Measurements from ENCODE around the gene TRIO. TPM values are rescaled to one million over a fixed set of nuclear protein-coding genes. Genes with fewer than 3 reads are reported as not detected.

The TRIO gene
- total RNA-seq, 2 donors from 2014 or later, result 62.0 to 137 TPM

DNA sequence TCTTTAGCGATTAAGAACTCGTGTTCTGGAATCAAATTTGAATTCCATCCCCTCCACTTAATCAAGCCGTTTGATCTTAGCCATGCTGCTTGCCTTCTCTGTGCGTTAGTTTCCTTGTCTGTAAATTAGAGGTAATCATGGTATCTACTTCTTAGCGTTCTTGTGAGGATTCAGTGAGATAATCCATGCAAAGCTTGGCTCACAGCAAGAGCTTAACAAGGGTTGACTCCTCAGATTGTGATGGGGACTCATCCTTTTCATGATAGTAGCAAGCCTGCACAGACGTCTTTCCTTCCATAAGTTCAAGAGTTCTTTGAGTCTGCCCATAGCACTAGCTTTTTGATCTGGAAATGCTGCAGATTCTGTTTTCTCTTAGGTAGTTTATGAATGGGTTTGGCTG is 72.8 kb downstream of the TRIO start:
- no peak for DNase-seq
- intact Hi-C loops (cut with DNase I), result no loop called here

DNA sequence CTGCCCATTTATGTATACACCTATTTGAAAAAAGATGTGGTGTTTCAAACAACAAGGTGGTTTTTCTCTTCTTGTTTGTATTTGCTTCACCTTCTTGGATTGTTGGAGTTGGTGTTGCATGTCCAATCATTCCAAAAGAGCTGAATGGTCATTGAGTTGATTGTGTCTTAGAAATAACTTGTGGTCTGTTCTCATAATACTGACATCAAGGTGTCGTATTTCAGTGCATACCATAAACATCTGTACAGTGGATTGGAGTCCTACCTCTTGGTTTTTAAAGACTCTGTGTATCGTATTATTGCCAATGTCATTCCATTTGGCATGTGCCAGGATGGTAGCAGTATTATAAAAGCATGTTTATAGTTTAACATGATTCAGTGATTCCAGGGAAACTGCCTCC is 73.2 kb downstream of the TRIO start:
- TF ChIP-seq POLR2A (IDR thresholded peaks at IDR 0.05), result no peak
- TF ChIP-seq, protein P1, sequence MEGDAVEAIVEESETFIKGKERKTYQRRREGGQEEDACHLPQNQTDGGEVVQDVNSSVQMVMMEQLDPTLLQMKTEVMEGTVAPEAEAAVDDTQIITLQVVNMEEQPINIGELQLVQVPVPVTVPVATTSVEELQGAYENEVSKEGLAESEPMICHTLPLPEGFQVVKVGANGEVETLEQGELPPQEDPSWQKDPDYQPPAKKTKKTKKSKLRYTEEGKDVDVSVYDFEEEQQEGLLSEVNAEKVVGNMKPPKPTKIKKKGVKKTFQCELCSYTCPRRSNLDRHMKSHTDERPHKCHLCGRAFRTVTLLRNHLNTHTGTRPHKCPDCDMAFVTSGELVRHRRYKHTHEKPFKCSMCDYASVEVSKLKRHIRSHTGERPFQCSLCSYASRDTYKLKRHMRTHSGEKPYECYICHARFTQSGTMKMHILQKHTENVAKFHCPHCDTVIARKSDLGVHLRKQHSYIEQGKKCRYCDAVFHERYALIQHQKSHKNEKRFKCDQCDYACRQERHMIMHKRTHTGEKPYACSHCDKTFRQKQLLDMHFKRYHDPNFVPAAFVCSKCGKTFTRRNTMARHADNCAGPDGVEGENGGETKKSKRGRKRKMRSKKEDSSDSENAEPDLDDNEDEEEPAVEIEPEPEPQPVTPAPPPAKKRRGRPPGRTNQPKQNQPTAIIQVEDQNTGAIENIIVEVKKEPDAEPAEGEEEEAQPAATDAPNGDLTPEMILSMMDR (IDR thresholded peaks at IDR 0.05), result no peak
- ATAC-seq (no peak), DNase-seq (no peak)
- Histone ChIP-seq H3K4me1 (peaks cover 48% of the 10 kb centered on the region), H3K27ac (no peak overlapping the region), H3K9me3 (no peaks in the 10 kb centered on the region), H3K4me3 (no peak overlapping the region), H3K27me3 (no peaks in the 10 kb centered on the region), H3K36me3 (replicated peaks in 1 of 2; ENCODE audit: insufficient read depth in 1 of 2, low read depth in 2 of 2) (no peaks in the 10 kb centered on the region)
- 94 to 98% methylated on average over 2 of the region's 2 CpGs for WGBS, 2 donors
- intact Hi-C loops (cut with DNase I), result no loop called here

More for the DNA sequence above, 72.8 kb downstream of the TRIO start:
- Histone ChIP-seq H3K27me3 (no peaks in the 10 kb centered on the region), H3K4me3 (no peak overlapping the region), H3K9me3 (no peaks in the 10 kb centered on the region), H3K36me3 (replicated peaks in 1 of 2; ENCODE audit: insufficient read depth in 1 of 2, low read depth in 2 of 2) (no peaks in the 10 kb centered on the region), H3K4me1 (peaks cover 48% of the 10 kb centered on the region), H3K27ac (no peak overlapping the region)
- no peak for TF ChIP-seq POLR2A (IDR thresholded peaks at IDR 0.05)
- TF ChIP-seq, protein P1 (IDR thresholded peaks at IDR 0.05), result no peak
- ATAC-seq, result no peak
- WGBS, 2 donors, result 89 to 92% methylated on average over 6 of the region's 6 CpGs

DNA sequence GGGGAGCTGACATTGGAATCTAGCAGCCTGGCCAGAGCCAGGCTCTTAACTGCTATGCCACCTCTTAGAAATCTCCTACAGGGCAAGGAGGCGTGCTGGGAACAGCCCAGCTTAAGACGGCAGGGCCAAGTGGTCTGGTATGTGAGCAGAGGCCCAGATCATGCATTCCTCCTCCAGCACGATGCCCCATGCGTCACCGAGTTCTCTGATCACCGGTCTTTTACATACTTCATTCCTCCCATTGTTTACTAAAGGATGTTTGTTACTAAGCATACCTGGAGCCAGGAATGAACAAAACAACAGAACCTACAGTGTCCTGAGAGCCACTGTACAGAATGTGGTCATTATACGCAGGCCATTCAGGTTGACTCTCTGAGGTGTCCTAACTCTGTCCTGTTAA is 73.8 kb downstream of the TRIO start:
- no peak for DNase-seq
- intact Hi-C loops (cut with DNase I), result no loop called here
- Histone ChIP-seq H3K4me1 (peaks cover 48% of the 10 kb centered on the region), H3K36me3 (replicated peaks in 1 of 2; ENCODE audit: insufficient read depth in 1 of 2, low read depth in 2 of 2) (no peaks in the 10 kb centered on the region), H3K27ac (peak overlapping the region in 1 of 4 donors; percentile 16), H3K4me3 (no peak overlapping the region), H3K9me3 (no peaks in the 10 kb centered on the region), H3K27me3 (no peaks in the 10 kb centered on the region)
- ATAC-seq, result peak; percentile 33
- TF ChIP-seq POLR2A (IDR thresholded peaks at IDR 0.05), result no peak
- TF ChIP-seq, protein P1 (IDR thresholded peaks at IDR 0.05), result no peak
- 79 to 84% methylated on average over 7 of the region's 7 CpGs for WGBS, 2 donors

DNA sequence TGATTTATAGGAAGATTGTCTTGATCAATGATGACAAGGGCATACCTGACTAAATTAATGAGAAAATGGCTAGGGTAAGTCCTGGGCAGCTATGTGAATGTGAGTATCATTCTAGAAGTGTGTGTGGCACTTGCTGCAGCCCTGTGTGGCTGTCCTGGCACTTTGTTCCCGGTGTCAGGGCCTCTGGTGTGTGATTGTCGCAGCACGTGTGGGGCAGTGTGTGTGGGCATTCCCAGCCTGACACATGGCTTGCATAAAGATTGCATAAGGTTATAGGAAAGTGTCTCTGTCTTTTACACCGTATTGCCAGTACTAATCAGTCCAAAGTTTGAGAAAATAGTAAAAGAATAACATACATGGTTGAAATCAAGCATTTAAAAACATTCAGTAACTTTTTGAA is 74.4 kb downstream of the TRIO start:
- DNase-seq (no peak), ATAC-seq (peak; percentile 35)
- H3K27ac ChIP-seq, result peak overlapping the region in 1 of 4 donors; percentile 2
- peaks cover 45% of the 10 kb centered on the region for H3K4me1 ChIP-seq
- TF ChIP-seq POLR2A (IDR thresholded peaks at IDR 0.05), result no peak
- TF ChIP-seq, protein P1 (IDR thresholded peaks at IDR 0.05), result no peak
- no peaks in the 10 kb centered on the region for H3K36me3 ChIP-seq (replicated peaks in 1 of 2; ENCODE audit: insufficient read depth in 1 of 2, low read depth in 2 of 2)
- no peaks in the 10 kb centered on the region for H3K27me3 ChIP-seq
- WGBS, 2 donors, result 48 to 50% methylated on average over 4 of the region's 4 CpGs
- no peak overlapping the region for H3K4me3 ChIP-seq
- intact Hi-C loops (cut with DNase I), result no loop called here
- no peaks in the 10 kb centered on the region for H3K9me3 ChIP-seq

DNA sequence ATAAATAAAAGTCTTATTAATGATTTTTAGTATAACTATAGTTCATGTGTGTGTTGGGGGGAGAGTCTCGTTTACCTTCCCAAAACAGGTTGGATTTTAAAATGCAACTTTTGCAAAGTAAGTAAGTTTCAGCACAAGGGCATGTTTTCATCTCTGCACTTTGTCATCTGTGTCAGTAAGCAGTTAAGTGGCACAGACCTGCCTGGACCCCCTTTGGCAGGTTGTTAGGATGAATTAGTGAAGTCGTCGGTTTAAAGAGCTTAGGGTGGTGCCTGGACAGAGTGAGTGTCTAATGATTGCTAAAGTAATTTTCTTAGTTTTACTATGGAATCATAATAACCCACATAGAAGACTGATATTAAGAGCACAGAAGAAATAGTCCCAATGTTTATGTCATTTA is 74.9 kb downstream of the TRIO start:
- 63 to 64% methylated on average over 3 of the region's 3 CpGs for WGBS, 2 donors
- ATAC-seq (no peak), DNase-seq (no peak)
- no peak overlapping the region for H3K27ac ChIP-seq
- TF ChIP-seq, protein P1 (IDR thresholded peaks at IDR 0.05), result no peak
- TF ChIP-seq POLR2A (IDR thresholded peaks at IDR 0.05), result no peak
- H3K4me1 ChIP-seq, result peaks cover 41% of the 10 kb centered on the region
- no peaks in the 10 kb centered on the region for H3K27me3 ChIP-seq
- intact Hi-C loops (cut with DNase I), result no loop called here
- no peak overlapping the region for H3K4me3 ChIP-seq
- H3K36me3 ChIP-seq (replicated peaks in 1 of 2; ENCODE audit: insufficient read depth in 1 of 2, low read depth in 2 of 2), result no peaks in the 10 kb centered on the region
- H3K9me3 ChIP-seq, result no peaks in the 10 kb centered on the region
